H1 (cell line): Measurements from ENCODE around the gene BAIAP2. TPM values are rescaled to one million over a fixed set of nuclear protein-coding genes. Genes with fewer than 3 reads are reported as not detected.

ENCODE experiments used
- CTCF ChIA-PET: fragments of 300-600 bp; sonication (Branson Sonifier 250); formaldehyde crosslinking; loops from one replicate; lab custom pipeline; 2021; ENCODE audit not compliant: partially characterized antibody; lab: Charles Lee
- POLR2A ChIA-PET: fragments of 300-600 bp; sonication (Branson Sonifier 250); formaldehyde crosslinking; loops from one replicate; lab custom pipeline; 2021; ENCODE audit warnings: inconsistent platforms; ENCODE audit not compliant: partially characterized antibody; lab: Charles Lee
- DNase-seq, 2 experiments: peaks; one replicate each; pipeline versions ENCODE4 v3.0.0 to v3.0.0-alpha.2; 2010 to 2022; ENCODE audit warnings: low spot score in 2 of 2, low read depth in 1 of 2, mixed read lengths in 1 of 2
- FAIRE-seq: peaks from 2 replicates; lab custom pipeline; 2011; peaks lifted over from hg19 to GRCh38; lab: Jason Lieb, UNC
- H2AFZ ChIP-seq: 2 replicates; pipeline ENCODE4 v1.8.1; 2012; ENCODE audit warnings: low read length, inconsistent platforms
- H2AK5ac ChIP-seq: 2 replicates; pipeline ENCODE4 v1.6.1; 2013; ENCODE audit warnings: low read depth, low read length
- H2BK120ac ChIP-seq: replicated peaks from 2 replicates; pipeline ENCODE3; 2013; ENCODE audit warnings: low read depth, low read length, inconsistent platforms
- H2BK12ac ChIP-seq: 2 replicates; pipeline ENCODE4 v1.6.1; 2013; ENCODE audit warnings: low read depth, low read length
- H2BK15ac ChIP-seq: 2 replicates; pipeline ENCODE4 v1.6.1; 2013; ENCODE audit warnings: low read length
- H2BK20ac ChIP-seq: 2 replicates; pipeline ENCODE4 v1.6.1; 2013; ENCODE audit warnings: low read length
- H2BK5ac ChIP-seq: 2 replicates; pipeline ENCODE4 v1.6.1; 2013; ENCODE audit warnings: low read depth, low read length
- H3K14ac ChIP-seq: 2 replicates; pipeline ENCODE4 v1.6.1; 2013; ENCODE audit warnings: inconsistent platforms; ENCODE audit not compliant: insufficient read length
- H3K18ac ChIP-seq: 2 replicates; pipeline ENCODE4 v1.6.1; 2013; ENCODE audit warnings: low read length; ENCODE audit errors: extremely low read depth
- H3K23ac ChIP-seq: 2 replicates; pipeline ENCODE4 v1.6.1; 2013; ENCODE audit warnings: inconsistent platforms; ENCODE audit not compliant: insufficient read length
- H3K23me2 ChIP-seq: 2 replicates; pipeline ENCODE4 v1.6.1; 2013; ENCODE audit warnings: low read depth, low read length
- H3K27ac ChIP-seq: 2 replicates; pipeline ENCODE4 v1.6.1; 2011; ENCODE audit warnings: low read depth, low read length, inconsistent platforms
- H3K27me3 ChIP-seq, 4 experiments: replicated peaks in 1 of 4; 1 replicate in 1 of 4; 2 replicates in 3 of 4; pipeline versions ENCODE4 v1.6.1 to v1.8.1; 2011 to 2013; ENCODE audit warnings: low read length in 3 of 4, mild to moderate bottlenecking in 3 of 4, inconsistent platforms in 2 of 4, mixed read lengths in 2 of 4, moderate library complexity in 1 of 4; ENCODE audit not compliant: control insufficient read depth in 3 of 4, insufficient read depth in 3 of 4; ENCODE audit errors: extremely low read depth in 1 of 4
- H3K36me3 ChIP-seq, 4 experiments: 2 replicates each; pipeline versions ENCODE4 v1.6.1 to v1.8.1; 2011 to 2013; ENCODE audit warnings: mild to moderate bottlenecking in 4 of 4, low read length in 3 of 4, moderate library complexity in 2 of 4, control low read depth in 1 of 4, inconsistent platforms in 1 of 4; ENCODE audit not compliant: insufficient read depth in 4 of 4, control insufficient read depth in 2 of 4
- H3K4ac ChIP-seq: replicated peaks from 2 replicates; pipeline ENCODE3; 2013; ENCODE audit warnings: low read length, low read depth, mixed read lengths, inconsistent platforms; ENCODE audit not compliant: insufficient read length
- H3K4me1 ChIP-seq, 4 experiments: replicated peaks in 1 of 4; 1 replicate in 1 of 4; 2 replicates in 3 of 4; pipeline versions ENCODE4 v1.6.1 to v1.8.1; 2011 to 2013; ENCODE audit warnings: low read length in 3 of 4, inconsistent platforms in 2 of 4, mixed read lengths in 1 of 4; ENCODE audit not compliant: insufficient read depth in 4 of 4, control insufficient read depth in 3 of 4
- H3K4me2 ChIP-seq, 2 experiments: 2 replicates each; pipeline versions ENCODE4 v1.6.1 to v1.8.1; 2011 to 2013; ENCODE audit warnings: low read depth in 2 of 2, low read length in 2 of 2, control low read depth in 1 of 2, inconsistent platforms in 1 of 2, mild to moderate bottlenecking in 1 of 2; ENCODE audit not compliant: insufficient read depth in 1 of 2
- H3K4me3 ChIP-seq, 4 experiments: fragments of 200-600, 300-600 bp in 1 of 4; sonication (generic), shearing (Covaris generic), sonication (Bioruptor Twin) in 1 of 4; 2 replicates each; pipeline versions ENCODE4 v1.5.1 to v1.8.1; 2011 to 2016; ENCODE audit warnings: low read length in 4 of 4, low read depth in 3 of 4, control low read depth in 2 of 4, inconsistent platforms in 2 of 4, mild to moderate bottlenecking in 2 of 4, mixed read lengths in 1 of 4, moderate library complexity in 1 of 4; ENCODE audit not compliant: insufficient read depth in 2 of 4; ENCODE audit errors: extremely low read depth in 1 of 4
- H3K56ac ChIP-seq: replicated peaks from 2 replicates; pipeline ENCODE3; 2013; ENCODE audit warnings: low read depth, mild to moderate bottlenecking, mixed read lengths, low read length, inconsistent platforms; ENCODE audit not compliant: insufficient read length
- H3K79me1 ChIP-seq: 2 replicates; pipeline ENCODE4 v1.6.1; 2013; ENCODE audit warnings: low read depth, low read length, control low read depth
- H3K79me2 ChIP-seq, 2 experiments: 2 replicates each; pipeline versions ENCODE4 v1.6.1 to v1.8.1; 2012 to 2013; ENCODE audit warnings: low read length in 2 of 2, mild to moderate bottlenecking in 2 of 2, inconsistent platforms in 1 of 2; ENCODE audit not compliant: insufficient read depth in 2 of 2, control insufficient read depth in 1 of 2
- H3K9ac ChIP-seq, 4 experiments: replicated peaks in 1 of 4; 1 replicate in 1 of 4; 2 replicates in 3 of 4; pipeline versions ENCODE4 v1.6.1 to v1.8.1; 2011 to 2013; ENCODE audit warnings: low read depth in 3 of 4, low read length in 3 of 4, control low read depth in 2 of 4, mild to moderate bottlenecking in 2 of 4, moderate library complexity in 2 of 4, inconsistent platforms in 1 of 4; ENCODE audit errors: extremely low read depth in 1 of 4
- H3K9me3 ChIP-seq, 2 experiments: 2 replicates each; pipeline versions ENCODE4 v1.6.1 to v1.8.1; 2012 to 2013; ENCODE audit warnings: mild to moderate bottlenecking in 2 of 2, moderate library complexity in 2 of 2, control low read depth in 1 of 2, inconsistent platforms in 1 of 2, low read depth in 1 of 2, low read length in 1 of 2, mixed read lengths in 1 of 2; ENCODE audit not compliant: insufficient read depth in 2 of 2
- H4K20me1 ChIP-seq, 2 experiments: replicated peaks in 1 of 2; 2 replicates each; pipeline versions ENCODE3 to v1.8.1; 2011 to 2013; ENCODE audit warnings: inconsistent platforms in 2 of 2, low read length in 2 of 2, mild to moderate bottlenecking in 1 of 2; ENCODE audit not compliant: insufficient read depth in 2 of 2, control insufficient read depth in 1 of 2
- H4K5ac ChIP-seq: 2 replicates; pipeline ENCODE4 v1.6.1; 2013; ENCODE audit warnings: low read length, low read depth, mixed read lengths, inconsistent platforms; ENCODE audit not compliant: insufficient read length
- H4K8ac ChIP-seq: 2 replicates; pipeline ENCODE4 v1.8.0; 2013; ENCODE audit warnings: mild to moderate bottlenecking, moderate library complexity, low read length, inconsistent platforms; ENCODE audit not compliant: insufficient read depth; ENCODE audit errors: extremely low read depth
- H4K91ac ChIP-seq: replicated peaks from 2 replicates; pipeline ENCODE3; 2013; ENCODE audit warnings: low read length, mixed read lengths, inconsistent platforms; ENCODE audit not compliant: insufficient read length
- ASH2L ChIP-seq: fragments of 200-600, 300-600 bp; sonication (generic); IDR thresholded peaks from one replicate; pipeline ENCODE4 v1.7.1; 2017; ENCODE audit warnings: low read length
- CBX5 ChIP-seq: fragments of 300-800, 300-1000 bp; sonication (generic); IDR thresholded peaks from 2 replicates; pipeline ENCODE4 v1.7.1; 2016; ENCODE audit warnings: antibody characterized with exemption, low read length, low read depth
- CTBP2 ChIP-seq: IDR thresholded peaks from 2 replicates; pipeline ENCODE4 v1.7.0; 2011; ENCODE audit warnings: borderline replicate concordance, mild to moderate bottlenecking, moderate library complexity, mixed read lengths, low read length; ENCODE audit not compliant: insufficient read depth, insufficient read length
- EGR1 ChIP-seq: IDR thresholded peaks from 2 replicates; pipeline ENCODE4 v1.6.1; 2011; ENCODE audit warnings: low read depth, low read length, borderline replicate concordance
- FOSL1 ChIP-seq: IDR thresholded peaks from 2 replicates; pipeline ENCODE4 v1.6.1; 2011; ENCODE audit warnings: mild to moderate bottlenecking, low read depth, low read length, moderate library complexity; ENCODE audit not compliant: insufficient read depth
- GABPA ChIP-seq: IDR thresholded peaks from 2 replicates; pipeline ENCODE4 v1.6.1; 2011; ENCODE audit warnings: mild to moderate bottlenecking, low read length, moderate library complexity, borderline replicate concordance; ENCODE audit not compliant: insufficient read depth
- HDAC6 ChIP-seq: IDR thresholded peaks from one replicate; pipeline ENCODE4 v1.7.1; 2012; ENCODE audit warnings: low read depth, mild to moderate bottlenecking, inconsistent platforms, low read length, moderate library complexity
- POU5F1 ChIP-seq: IDR thresholded peaks from 2 replicates; pipeline ENCODE4 v1.6.1; 2011; ENCODE audit warnings: low read depth, mild to moderate bottlenecking, low read length, moderate library complexity
- RBBP5 ChIP-seq: IDR thresholded peaks from 2 replicates; pipeline ENCODE4 v1.7.1; 2012; ENCODE audit warnings: low read depth, mild to moderate bottlenecking, inconsistent platforms, low read length, moderate library complexity, borderline replicate concordance
- SIX5 ChIP-seq: IDR thresholded peaks from 2 replicates; pipeline ENCODE4 v1.6.1; 2011; ENCODE audit warnings: mild to moderate bottlenecking, low read depth, low read length
- TAF1 ChIP-seq: IDR thresholded peaks from 2 replicates; pipeline ENCODE4 v1.6.1; 2011; ENCODE audit warnings: mild to moderate bottlenecking, low read depth, low read length
- TBP ChIP-seq: IDR thresholded peaks from 2 replicates; pipeline ENCODE4 v1.6.1; 2011; ENCODE audit warnings: low read depth, low read length, improper control_type of control experiment
- TCF12 ChIP-seq: IDR thresholded peaks from 2 replicates; pipeline ENCODE4 v1.6.1; 2011; ENCODE audit warnings: low read depth, mild to moderate bottlenecking, low read length
- WGBS, 2 experiments: shearing (Covaris generic) in 1 of 2; methylation state at CpG; one replicate each; pipeline versions ENCODE4 v1.1.6 to v1.1.7; 2013 to 2015; ENCODE audit warnings: low lambda C conversion rate in 2 of 2, mixed read lengths in 2 of 2, inconsistent platforms in 1 of 2, low coverage in 1 of 2, missing lambda C conversion rate in 1 of 2; ENCODE audit not compliant: insufficient replicate concordance in 2 of 2, insufficient coverage in 1 of 2, insufficient read length in 1 of 2; ENCODE audit errors: extremely low coverage in 1 of 2, missing lambda C conversion rate in 1 of 2; 5-methylcytosine and 5-hydroxymethylcytosine counted together
- polyA plus RNA-seq, 7 experiments: library from polyadenylated mRNA; depleted of rRNA in 3 of 7; stranded (reverse) in 5 of 7; unstranded in 2 of 7; fragments of >200 nt in 5 of 7; fragments of 200-250 nt in 2 of 7; gene quantifications; 1 replicate in 5 of 7; 2 replicates in 1 of 7; 4 replicates in 1 of 7; pipeline versions ENCODE4 v1.2.1 to v1.2.3, GENCODE V29; 2011 to 2013; ENCODE audit warnings: missing spikeins in 2 of 7, mixed read lengths in 2 of 7
- total RNA-seq: library from RNA; stranded (reverse); fragmentation: NEBNext Ultra II Directional; extraction: Animal tissue kit (Norgen Biotek cat#: 25700); gene quantifications from 2 replicates; pipeline ENCODE4 v1.2.1, GENCODE V29; 2021

BAIAP2 gene
- total and polyA plus RNA-seq, 2 of the 8 experiments (the other 6 are each of a cell fraction or from before 2014, with no cell fraction given) = 10.0 to 22.8 TPM

- Histone ChIP-seq H3K4me1 (peaks cover 0 to 7% (median 1%) of the 10 kb centered on the region in 4 experiments; a peak in 3 of 7 replicates), H3K56ac (no peak overlapping the region), H3K14ac (no peak overlapping the region), H3K9ac (no peak overlapping the region), H3K23ac (no peak overlapping the region), H3K4me2 (no peak overlapping the region), H3K27me3 (peaks cover 7 to 22% (median 20%) of the 10 kb centered on the region in 4 experiments; a peak in 6 of 7 replicates), H4K5ac (no peak overlapping the region), H3K4me3 (no peak overlapping the region), H3K18ac (no peak overlapping the region), H4K91ac (no peak overlapping the region), H2AFZ (no peak overlapping the region), H2BK5ac (no peak overlapping the region), H3K23me2 (peaks cover 5% of the 10 kb centered on the region; the same call in 1 of the 2 replicates), H4K20me1 (peaks cover 3 to 15% of the 10 kb centered on the region in 2 experiments), H3K36me3 (peaks cover 0 to 8% (median 1%) of the 10 kb centered on the region in 4 experiments; a peak in 3 of 8 replicates), H4K8ac (no peak overlapping the region), H2BK12ac (no peak overlapping the region), H3K9me3 (no peaks in the 10 kb centered on the region), H3K79me2 (no peaks in the 10 kb centered on the region), H2AK5ac (no peak overlapping the region), H2BK20ac (no peak overlapping the region), H3K27ac (no peak overlapping the region), H2BK120ac (no peak overlapping the region), H3K79me1 (no peaks in the 10 kb centered on the region), H2BK15ac (no peak overlapping the region), H3K4ac (no peak overlapping the region)
- POLR2A ChIA-PET = interaction anchor here (1.3 to 2.1 kb wide), 5 partner anchors 9 to 35 kb away, joined by 3 to 10 read pairs (median 5); partner anchors contain the start of gene CHMP6
- CTCF ChIA-PET = interaction anchor here (0.7 to 1.5 kb wide), 5 partner anchors 16 to 786 kb away, joined by 3 to 5 read pairs (median 3); no protein-coding TSS in a partner anchor
- DNase-seq (no peak), FAIRE-seq (no peak)
- 78% methylated on average over 10 of the region's 10 CpGs; no CpG with 5 or more reads in 1 of the 2 experiments for WGBS, 2 experiments
- TF ChIP-seq FOSL1 (no peak), TAF1 (no peak), RBBP5 (no peak), ASH2L (no peak), TBP (no peak), CTBP2 (no peak), CBX5 (no peak), TCF12 (no peak), GABPA (no peak), HDAC6 (no peak), POU5F1 (no peak), EGR1 (no peak), SIX5 (no peak)
Measured at GRCh38 chr17:81002013-81002384, 33.0 kb upstream of the BAIAP2 start.
